Stimulated activated naive CD4-positive, alpha-beta T cell treated with Interleukin-2 at 50 U/mL for 16 hours (primary cell): ENCODE results near the gene OR4D9.
A peak's percentile ranks its signal among the peaks of the same experiment; 100 is the strongest.
"Not testable (repeated sequence)": the region's sequence is repeated elsewhere in the genome, so short reads cannot be mapped to it uniquely, and the experiment has no call there.

Experiments
- DNase-seq: peaks from one replicate; lab custom pipeline; 2025; lab: John Stamatoyannopoulos, UW

The OR4D9 gene

DNA sequence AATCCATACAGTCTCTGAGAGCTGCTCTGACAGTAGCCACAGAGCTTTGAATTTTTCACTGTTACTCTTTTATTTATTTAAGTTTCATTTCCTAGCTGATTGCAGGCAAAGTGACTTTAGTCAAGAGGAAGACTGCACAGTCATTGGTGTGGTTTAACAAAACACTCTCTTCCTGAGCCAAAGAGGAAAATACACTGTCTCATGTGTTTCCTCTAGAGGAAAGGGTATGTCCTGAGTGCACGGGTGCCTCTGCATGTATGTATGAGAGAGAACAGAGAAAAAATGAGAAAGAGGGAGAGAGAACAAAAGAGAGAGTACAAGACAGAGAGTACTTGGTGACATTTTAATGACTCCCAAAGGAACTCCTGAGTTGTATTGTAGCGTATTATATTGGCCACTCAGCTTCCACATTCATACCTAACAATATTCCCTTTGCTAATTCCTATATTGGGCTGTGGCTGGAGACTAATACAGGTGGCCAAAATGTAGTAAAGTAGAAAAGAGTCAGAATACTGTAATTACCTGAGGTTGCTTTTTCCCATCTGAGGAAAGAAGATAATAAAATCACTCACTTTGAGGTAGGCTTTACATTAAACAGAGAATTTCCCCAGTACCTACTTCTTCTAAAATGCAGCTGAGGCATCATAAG lies at the start of gene OR4D9:
OR4D9 (plus strand) TSS at position 599 of the 649 bp plus-strand sequence. CDS start 3,374 bp downstream, outside the sequence.
- no peak for DNase-seq

DNA sequence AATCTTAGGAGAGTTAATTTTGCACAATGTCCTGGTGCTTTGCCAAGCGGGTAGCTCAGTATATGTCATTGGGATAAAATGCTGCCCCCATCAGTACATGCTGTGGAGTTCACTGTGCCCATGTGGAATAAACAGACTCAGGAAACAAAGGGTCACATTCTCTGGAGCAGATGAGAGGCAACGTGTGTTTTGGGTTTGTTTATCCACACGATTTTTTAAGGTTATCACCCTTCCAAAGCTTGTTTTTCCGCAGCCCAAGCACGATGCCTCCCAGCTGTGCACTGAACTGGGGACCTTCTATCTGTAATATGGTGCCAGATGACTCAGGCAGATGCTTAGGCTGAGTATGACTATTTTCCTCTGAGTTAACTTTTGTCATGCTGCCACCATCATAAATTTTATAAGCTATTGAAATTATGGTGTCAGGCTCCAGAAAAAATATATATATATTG lies 48.1 kb upstream of the OR4D9 start:
- no peak for DNase-seq

DNA sequence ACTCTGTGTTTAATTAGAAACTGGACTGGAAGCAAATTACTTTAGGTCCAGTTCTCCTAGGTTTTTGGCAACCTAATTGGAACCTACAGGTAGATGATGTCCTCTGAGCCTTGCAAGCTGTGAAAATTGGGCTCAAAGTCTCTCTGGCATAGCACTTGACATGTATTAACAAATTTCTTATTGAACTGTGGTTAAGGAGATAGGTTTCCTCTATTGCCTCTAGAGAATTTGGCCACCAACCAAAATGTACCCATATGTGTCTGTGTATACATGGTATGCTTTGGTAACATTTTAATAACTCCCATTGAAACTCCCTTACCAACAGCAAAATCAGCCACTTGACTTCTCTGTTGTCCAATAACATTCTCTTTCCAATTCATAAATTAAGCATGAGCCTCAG lies 38.3 kb upstream of the OR4D9 start, which contains the start of gene OR4D10:
OR4D10 (plus strand) TSS at position 301 of the 400 bp plus-strand sequence. CDS start 4,115 bp downstream, outside the sequence.
- no peak for DNase-seq

DNA sequence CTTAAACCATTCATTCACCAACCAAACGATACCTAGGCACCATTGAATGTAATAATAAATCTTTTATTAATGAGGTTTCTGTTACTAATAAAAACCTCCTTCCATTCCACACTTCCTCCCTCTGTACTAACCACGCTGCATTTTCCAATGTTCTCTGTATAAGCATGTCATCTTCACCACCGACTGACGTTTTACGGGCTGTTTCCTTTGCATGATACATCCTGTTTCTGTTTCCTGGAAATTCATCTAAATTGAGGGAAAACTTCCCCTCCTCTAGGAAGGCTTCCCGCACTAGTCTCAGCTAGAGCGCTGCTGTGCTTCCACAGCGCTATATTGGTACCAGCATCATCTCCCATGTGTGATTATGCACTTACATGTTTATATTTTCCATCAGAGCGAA lies 36.2 kb upstream of the OR4D9 start:
- no peak for DNase-seq

DNA sequence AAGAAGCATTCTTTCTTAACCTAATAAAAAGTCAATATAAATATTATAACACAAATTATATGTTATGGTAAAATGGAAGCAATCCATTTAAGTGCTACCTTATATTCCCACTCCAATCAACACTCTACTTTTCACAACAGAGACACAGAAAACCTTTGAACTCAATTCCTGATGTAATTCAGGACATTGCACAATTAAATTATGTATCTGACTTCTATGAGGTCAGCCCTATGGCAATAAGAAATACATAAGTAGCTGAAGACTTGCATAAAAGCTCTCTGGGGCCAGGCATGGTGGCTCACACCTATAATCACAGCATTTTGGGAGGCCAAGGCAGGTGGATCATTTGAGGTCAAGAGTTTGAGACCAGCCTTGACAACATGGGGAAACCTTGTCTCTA lies 31.4 kb upstream of the OR4D9 start:
- no peak for DNase-seq

DNA sequence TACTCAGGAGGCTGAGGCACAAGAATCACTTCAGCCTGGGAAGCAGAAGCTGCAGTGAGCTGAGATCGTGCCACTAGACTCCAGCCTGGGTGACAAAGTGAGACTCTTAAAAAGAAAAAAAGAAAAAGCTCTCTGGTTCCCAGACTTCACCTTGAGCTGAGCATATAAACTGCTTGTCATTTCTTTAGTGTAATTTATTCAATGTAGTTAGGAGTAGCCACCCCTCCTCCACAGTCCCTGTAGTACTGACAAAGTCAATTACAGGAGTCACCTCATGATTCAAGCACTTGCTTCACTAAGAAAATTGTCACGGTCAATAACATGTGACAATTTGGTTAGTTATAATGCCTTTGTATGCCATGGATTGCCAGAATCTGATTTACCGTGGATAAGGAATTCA lies 31.0 kb upstream of the OR4D9 start:
- DNase-seq = no peak

DNA sequence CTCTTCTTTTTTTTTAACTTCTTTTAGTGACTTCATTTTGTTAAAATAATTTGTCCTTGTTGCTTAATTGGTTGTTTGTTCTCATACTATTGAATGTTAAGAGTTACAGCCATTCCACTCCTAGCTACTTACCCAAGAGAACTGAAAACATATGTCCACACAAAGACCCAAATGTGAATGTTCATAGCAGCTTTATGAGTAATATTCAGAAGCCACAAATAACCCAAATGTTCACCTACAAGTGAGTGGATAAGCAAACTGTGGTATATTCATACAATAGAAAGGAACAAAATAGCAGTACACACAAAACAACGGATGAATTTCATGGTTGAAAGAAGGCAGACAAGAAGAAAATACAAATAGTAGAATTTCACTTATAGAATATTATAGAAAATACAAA lies 9.4 kb upstream of the OR4D9 start:
- no peak for DNase-seq

DNA sequence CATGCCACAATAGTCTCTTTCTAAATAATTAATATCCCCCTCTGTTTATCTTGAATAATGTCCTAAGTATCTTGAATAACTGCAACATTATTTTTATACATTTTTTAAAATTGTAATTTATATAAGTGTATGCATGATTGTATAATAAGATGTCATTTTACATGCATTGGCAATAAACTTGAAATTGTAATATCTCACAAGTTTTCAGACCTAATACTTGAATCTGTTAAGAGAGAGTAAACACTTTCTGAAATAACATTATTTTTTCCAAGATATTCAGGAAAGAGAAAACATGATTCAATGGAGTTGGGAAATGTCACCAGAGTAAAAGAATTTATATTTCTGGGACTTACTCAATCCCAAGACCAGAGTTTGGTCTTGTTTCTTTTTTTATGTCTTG lies 8.1 kb upstream of the OR4D9 start, which contains the start of gene OR4D11:
OR4D11 (plus strand) TSS at position 301 of the 400 bp plus-strand sequence; CDS start at position 301, 0 bp downstream.
- no peak for DNase-seq

DNA sequence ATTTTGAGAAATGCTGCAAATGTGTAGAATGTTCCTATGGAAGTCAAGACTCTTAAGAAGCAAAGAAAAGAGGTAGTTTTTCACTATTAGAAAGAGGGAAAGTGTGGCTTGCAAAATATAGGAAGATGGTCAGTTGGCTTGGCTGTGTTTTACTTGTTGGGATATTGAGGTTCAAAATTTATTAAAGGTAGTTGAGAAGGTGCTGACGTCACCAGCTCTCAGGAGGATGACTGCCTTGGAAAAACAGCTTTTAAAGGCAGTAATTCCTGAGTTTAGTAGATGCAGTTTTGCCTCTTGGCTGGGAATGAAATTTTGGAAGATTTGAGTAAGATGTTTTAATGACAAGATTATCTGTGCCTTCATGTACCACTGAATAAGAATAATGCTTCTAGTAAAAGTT lies 336 bp downstream of the OR4D9 start:
- DNase-seq = no peak

DNA sequence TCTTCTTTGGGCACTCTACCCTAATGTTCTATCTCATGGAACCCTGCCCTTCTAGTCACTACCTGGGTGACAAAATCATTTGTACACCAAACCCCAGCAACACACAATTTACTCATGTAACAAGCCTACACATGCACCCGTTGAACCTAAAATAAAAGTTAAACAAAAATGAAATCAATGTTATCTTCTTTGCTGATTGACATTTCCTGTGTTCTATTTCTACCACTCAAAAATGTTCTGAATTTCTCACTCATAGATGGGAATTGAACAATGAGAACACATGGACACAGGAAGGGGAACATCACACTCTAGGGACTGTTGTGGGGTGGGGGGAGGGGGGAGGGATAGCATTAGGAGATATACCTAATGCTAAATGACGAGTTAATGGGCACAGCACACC lies 8.8 kb downstream of the OR4D9 start:
- DNase-seq = not testable (repeated sequence)

DNA sequence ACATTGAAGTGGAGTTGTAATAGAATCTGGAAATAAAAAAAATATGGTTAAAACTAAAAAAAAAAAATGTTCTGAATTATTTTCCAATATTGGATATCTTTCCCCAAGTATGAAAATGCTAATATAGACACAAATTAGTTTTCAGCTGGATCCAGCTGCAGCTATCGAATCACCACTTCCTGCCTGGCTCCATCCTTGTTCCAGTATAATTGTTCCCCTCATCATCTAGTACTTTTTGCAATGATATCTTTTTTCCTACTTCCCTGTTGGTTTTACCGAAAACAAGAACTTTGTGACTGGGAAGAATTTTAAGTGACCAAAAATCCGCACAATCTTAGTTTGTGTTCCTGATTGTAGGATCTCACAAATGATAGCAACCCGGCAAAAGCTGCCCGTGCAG lies 9.4 kb downstream of the OR4D9 start:
- no peak for DNase-seq

DNA sequence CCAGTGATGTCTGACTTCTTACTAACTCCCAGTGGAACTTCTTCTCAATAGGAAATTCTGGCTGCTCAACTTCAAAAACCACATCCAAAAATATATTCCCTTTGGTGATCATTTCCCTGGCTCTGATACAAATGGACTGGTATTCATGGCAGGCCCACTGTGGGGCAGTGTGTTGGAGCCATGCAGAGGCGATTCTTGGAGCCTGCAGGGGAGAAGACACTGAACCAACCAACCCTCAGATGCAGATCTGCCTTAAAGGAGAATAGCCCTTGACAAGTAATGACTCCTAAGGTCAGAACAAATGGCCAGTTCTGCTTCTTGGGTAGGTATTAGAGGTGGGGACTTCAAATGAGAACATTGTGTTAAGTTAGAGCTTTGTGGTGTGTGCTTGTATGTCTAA lies 12.2 kb downstream of the OR4D9 start:
- no peak for DNase-seq

DNA sequence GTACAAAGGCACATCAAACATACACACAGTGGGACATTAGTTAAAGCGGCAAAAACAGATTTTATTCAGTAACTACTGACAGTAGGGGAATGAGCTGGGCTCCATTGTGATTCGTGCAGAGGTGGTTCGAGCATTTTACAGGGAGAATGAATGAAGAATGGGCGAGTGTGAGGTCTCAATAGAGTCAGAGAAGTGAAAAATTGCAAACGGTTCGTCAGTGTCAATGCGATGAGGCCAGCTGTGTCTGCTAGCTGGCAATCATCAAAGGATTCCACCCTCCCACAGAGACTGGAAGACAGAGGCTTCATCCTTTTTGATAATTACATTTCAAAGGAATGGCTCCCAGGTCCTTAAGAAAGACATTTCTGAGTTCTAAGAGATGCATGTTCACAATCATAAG lies 17.4 kb downstream of the OR4D9 start:
- no peak for DNase-seq

DNA sequence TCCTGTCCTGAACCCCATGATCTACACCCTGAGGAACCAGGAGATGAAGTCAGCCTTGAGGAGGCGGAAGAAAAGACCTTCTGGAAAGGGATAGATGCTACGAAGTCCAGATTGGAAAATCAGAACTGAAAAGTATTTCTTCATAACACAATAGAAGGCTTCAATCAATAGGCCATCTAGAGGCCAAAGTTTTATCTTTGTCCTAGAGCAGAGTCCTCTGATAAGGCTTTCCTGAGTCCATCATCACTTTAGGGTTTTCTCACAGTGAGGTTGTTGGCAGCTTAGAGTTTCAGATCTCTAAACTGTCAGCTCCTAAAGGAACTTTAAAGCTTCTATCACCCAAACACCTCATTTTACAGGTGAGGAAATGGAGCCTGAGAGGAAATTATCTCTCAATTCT lies 21.3 kb downstream of the OR4D9 start:
- no peak for DNase-seq

DNA sequence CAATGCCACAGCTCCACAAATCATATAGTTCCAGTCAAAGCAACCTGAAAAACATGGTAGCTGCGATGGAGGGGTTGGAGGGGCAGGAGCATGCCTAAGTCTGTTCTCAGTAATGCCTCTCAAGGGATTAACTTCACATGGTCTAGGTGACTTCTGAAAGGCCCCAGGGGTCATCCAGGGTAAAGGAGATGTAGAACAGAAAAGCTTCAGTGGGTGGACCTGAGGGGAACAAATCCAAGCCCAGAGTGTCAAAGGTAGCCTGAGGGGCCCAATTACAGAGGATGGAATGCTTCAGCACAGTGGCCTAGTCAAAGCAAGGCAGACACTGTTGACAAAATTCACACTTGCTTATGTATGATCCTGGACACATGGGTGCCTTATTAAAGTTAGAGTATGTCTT lies 23.3 kb downstream of the OR4D9 start:
- no peak for DNase-seq

DNA sequence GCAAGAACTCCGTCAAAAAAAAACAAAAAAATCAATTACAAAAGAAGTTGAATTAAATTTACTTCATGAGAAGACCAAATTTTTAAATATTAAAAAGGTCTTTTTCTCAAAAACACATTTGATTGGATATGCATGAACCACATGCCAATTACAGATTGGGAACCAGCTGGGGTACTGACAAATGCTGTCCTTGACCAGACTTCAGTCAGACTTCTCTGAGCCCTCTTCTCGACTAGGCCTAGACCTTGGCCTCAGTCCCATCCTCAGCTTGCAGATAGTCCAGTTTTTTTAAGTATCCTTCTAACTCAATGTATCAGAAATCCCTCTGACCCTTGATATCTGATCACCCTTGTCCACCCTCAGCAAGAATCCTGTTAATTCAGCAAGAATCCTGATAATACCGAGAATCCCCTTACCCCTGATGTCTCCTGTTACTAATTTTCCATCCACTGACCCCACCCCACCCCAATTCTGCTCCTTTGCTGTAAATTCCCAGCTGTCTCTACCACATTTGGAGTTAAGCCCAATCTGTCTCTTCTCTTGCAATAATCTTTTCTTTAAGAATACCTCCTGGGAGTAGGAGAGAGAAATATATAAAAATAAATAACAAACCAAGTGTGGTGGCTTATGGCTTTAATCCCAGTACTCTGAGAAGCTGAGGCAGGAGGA lies 30.9 kb downstream of the OR4D9 start:
- DNase-seq = no peak

DNA sequence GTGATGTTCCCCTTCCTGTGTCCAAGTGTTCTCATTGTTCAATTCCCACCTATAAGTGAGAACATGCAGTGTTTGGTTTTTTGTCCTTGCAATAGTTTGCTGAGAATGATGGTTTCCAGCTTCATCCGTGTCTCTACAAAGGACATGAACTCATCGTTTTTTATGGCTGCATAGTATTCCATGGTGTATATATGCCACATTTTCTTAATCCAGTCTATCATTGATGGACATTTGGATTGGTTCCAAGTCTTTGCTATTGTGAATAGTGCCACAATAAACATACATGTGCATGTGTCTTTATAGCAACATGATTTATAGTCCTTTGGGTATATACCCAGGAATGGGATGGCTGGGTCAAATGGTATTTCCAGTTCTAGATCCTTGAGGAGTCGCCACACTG lies 32.4 kb downstream of the OR4D9 start:
- DNase-seq = not testable (repeated sequence)

DNA sequence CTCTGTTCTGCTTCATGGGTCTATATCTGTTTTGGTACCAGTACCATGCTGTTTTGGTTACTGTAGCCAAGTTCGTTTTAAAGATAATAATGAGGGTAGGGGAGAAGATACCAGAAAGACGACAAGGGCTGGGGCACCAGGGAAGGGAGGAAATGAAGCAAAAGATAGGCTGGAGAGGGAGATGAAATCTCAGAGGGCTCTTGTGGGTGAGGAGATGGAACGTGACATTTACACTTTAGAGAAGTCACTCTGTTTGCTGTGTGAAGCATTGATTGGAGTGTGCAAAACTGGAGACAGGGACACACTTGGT lies 33.5 kb downstream of the OR4D9 start:
- no peak for DNase-seq

DNA sequence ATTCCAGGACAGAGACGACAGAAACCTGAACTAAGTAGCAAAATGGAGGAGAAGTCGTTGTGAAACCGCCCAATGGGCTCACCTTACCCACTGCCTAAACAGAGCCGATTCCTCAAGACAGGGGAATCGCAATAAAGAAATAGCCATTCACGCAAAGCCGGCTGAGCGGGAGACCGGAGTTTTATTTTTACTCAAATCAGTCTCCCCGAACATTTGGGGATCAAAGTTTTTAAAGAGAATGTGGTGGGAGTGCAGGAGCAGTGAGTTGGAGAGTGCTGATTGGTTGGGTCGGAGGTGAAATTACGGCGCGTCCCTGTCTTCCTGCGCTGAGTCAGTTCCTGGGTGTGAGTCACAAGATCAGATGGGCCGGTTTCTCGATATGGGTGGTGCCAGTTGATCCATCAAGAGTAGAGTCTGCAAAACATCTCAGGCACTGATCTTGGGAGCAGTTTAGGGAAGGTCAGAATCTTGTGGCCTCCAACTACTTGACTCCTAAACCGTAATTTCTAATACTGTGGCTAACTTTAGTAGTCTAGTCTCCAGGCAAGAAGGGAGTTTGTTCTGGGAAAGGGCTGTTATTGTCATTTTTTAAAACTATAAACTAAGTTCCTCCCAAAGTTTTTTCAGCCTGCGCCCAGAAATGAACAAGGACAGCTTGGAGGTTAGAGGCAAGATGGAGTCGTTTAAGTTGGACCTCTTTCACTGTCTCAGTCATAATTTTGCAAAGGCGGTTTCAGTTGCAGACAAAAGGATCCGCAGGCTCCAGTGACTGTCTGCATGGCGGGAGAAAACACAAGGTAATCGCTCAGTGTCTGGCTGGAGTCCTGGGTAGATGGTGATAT lies 34.1 kb downstream of the OR4D9 start:
- no peak for DNase-seq

DNA sequence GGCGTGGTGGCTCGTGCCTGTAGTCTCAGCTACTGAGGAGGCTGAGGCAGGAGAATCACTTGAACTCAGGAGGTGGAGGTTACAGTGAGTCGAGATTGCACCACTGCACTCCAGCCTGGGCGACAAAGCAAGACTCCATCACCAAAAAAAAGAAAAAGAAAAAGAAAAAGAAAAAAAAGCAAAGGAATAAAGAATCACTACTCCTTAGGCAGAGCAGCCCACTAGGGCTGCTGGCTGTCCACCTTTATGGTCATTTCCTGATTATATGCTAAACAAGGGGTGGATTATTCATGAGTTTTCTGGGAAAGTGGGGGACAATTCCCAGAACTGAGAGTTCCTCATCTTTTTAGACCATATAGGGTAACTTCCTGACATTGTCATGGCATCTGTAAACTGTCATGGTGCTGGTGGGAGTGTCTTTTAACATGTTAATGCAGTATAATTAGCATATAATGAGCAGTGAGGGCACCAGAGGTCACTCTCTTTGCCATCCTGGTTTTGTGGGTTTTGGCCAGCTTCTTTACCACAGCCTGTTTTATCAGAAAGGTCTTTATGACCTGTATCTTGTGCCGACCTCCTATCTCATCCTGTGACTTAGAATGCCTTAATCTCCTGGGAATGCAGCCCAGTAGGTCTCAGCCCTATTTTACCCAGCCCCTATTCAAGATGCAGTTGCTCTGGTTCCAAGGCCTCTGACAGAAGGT lies 36.4 kb downstream of the OR4D9 start:
- DNase-seq = not testable (repeated sequence)

DNA sequence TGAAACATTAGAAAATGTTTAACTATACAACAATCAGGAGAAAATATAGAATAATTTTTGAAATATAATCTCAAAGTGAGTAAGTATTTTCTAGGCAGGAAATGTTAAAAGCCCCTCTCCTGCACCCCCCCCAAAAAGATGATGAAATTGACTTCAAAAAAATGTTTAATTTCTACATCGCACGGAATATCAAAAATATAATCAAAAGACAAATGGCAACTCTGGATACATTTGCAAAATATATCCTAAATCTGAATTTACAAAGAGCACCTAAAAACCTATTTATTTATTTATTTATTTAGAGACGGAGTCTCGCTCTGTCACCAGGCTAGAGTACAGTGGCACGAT lies 36.9 kb downstream of the OR4D9 start:
- DNase-seq = no peak

DNA sequence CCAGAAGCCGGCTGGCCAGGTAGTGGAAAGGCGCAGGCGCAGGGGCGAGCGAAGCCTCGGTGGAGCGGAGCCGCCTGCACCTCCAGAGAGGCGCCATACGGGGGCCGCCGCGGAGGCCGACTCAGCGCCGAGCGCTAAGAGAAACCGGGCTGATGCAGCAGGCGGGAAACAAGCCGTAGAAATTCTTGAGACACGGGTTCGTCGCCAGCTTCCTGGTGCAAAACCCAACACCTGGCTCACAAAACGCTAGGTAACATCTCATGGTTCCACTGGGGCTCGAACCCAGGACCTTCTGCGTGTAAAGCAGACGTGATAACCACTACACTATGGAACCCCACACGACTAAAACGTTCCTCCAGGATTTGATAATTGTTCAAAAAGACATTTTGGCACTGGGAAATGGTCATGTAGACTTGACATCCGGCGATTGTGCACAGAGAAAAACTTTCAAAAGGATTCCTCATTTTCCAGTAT lies 39.1 kb downstream of the OR4D9 start:
- peak; percentile 85 for DNase-seq
